SK-N-SH (cell line): ENCODE results near the gene SENP3. TPM values are rescaled to one million over a fixed set of nuclear protein-coding genes. Genes with fewer than 3 reads are reported as not detected.

Source experiments
- CTCF ChIA-PET: fragments of 300-600, 350-600 bp; formaldehyde crosslinking; extraction: SDS; loops from one replicate; lab custom pipeline; 2021; lab: Yijun Ruan, JAX
- POLR2A ChIA-PET: fragments of 350-600 bp; sonication (Branson Sonifier 250); formaldehyde crosslinking; extraction: SDS; loops from one replicate; lab custom pipeline; 2020; ENCODE audit warnings: antibody characterized with exemption, inconsistent platforms; lab: Yijun Ruan, JAX
- DNase-seq: peaks from one replicate; pipeline ENCODE4 v3.0.0; 2012
- H2AFZ ChIP-seq: fragments of 200-600 bp; sonication (generic); 2 replicates; pipeline ENCODE4 v1.8.1; 2016; ENCODE audit warnings: antibody characterized with exemption, mild to moderate bottlenecking, low read depth
- H3F3A ChIP-seq: fragments of 200-600 bp; sonication (generic); replicated peaks from 2 replicates; pipeline ENCODE3; 2016; ENCODE audit warnings: antibody characterized with exemption, mild to moderate bottlenecking; ENCODE audit not compliant: insufficient read depth
- H3K27ac ChIP-seq, 2 experiments: fragments of 200-500 bp in 1 of 2; fragments of 200-600 bp in 1 of 2; sonication (Bioruptor generic) in 1 of 2; sonication (generic), shearing (Covaris generic) in 1 of 2; 2 replicates each; pipeline versions ENCODE4 v1.5.1 to v1.6.1; 2014 to 2016; ENCODE audit warnings: low read depth in 2 of 2, inconsistent platforms in 1 of 2, low read length in 1 of 2, mild to moderate bottlenecking in 1 of 2, mixed read lengths in 1 of 2
- H3K27me3 ChIP-seq: fragments of 200-600 bp; sonication (generic), shearing (Covaris generic); 2 replicates; pipeline ENCODE4 v1.6.1; 2016; ENCODE audit warnings: mixed run types; ENCODE audit not compliant: insufficient read depth
- H3K36me3 ChIP-seq, 2 experiments: fragments of 200-500 bp in 1 of 2; fragments of 200-600 bp in 1 of 2; sonication (Bioruptor generic) in 1 of 2; sonication (generic) in 1 of 2; replicated peaks in 1 of 2; 2 replicates each; pipeline versions ENCODE3 to v1.5.1; 2014 to 2016; ENCODE audit warnings: low read length in 1 of 2, mild to moderate bottlenecking in 1 of 2; ENCODE audit not compliant: insufficient read depth in 2 of 2, control insufficient read depth in 1 of 2
- H3K4me1 ChIP-seq, 2 experiments: fragments of 200-500 bp in 1 of 2; fragments of 200-600 bp in 1 of 2; sonication (Bioruptor generic) in 1 of 2; sonication (generic), shearing (Covaris generic) in 1 of 2; 2 replicates each; pipeline versions ENCODE4 v1.5.1 to v1.6.1; 2014 to 2016; ENCODE audit warnings: low read depth in 1 of 2, low read length in 1 of 2, mixed run types in 1 of 2; ENCODE audit not compliant: insufficient read depth in 2 of 2, control insufficient read depth in 1 of 2
- H3K4me2 ChIP-seq: fragments of 200-600 bp; sonication (generic), shearing (Covaris generic); 2 replicates; pipeline ENCODE4 v1.6.1; 2017; ENCODE audit warnings: mixed run types
- H3K4me3 ChIP-seq, 2 experiments: fragments of 200-500 bp in 1 of 2; fragments of 200-600 bp in 1 of 2; sonication (Bioruptor generic) in 1 of 2; sonication (generic), shearing (Covaris generic) in 1 of 2; 2 replicates each; pipeline versions ENCODE4 v1.5.1 to v1.8.1; 2014 to 2016; ENCODE audit warnings: low read depth in 2 of 2, inconsistent platforms in 1 of 2, low read length in 1 of 2, mild to moderate bottlenecking in 1 of 2, mixed read lengths in 1 of 2, moderate library complexity in 1 of 2
- H3K79me2 ChIP-seq: fragments of 200-600 bp; sonication (generic); 2 replicates; pipeline ENCODE4 v1.8.1; 2017; ENCODE audit warnings: mild to moderate bottlenecking; ENCODE audit not compliant: insufficient read depth
- H3K9ac ChIP-seq: fragments of 200-600 bp; sonication (generic); 2 replicates; pipeline ENCODE4 v1.6.1; 2017; ENCODE audit warnings: mixed run types
- H3K9me2 ChIP-seq: fragments of 200-600 bp; sonication (generic); 2 replicates; pipeline ENCODE4 v1.6.1; 2017; ENCODE audit warnings: mixed run types
- H3K9me3 ChIP-seq: fragments of 200-600 bp; sonication (generic); 2 replicates; pipeline ENCODE4 v1.6.1; 2017; ENCODE audit warnings: mixed run types, mild to moderate bottlenecking, moderate library complexity
- H4K20me1 ChIP-seq: fragments of 200-600 bp; sonication (generic); 2 replicates; pipeline ENCODE4 v1.6.1; 2017; ENCODE audit warnings: mild to moderate bottlenecking, mixed run types; ENCODE audit not compliant: insufficient read depth
- CHD2 ChIP-seq: fragments of 150-350 bp; IDR thresholded peaks from 2 replicates; pipeline ENCODE4 v1.6.1; 2018; ENCODE audit warnings: low read length; ENCODE audit not compliant: partially characterized antibody
- EZH2phosphoT487 ChIP-seq: fragments of 200-600 bp; sonication (generic); IDR thresholded peaks from 2 replicates; pipeline ENCODE4 v1.6.1; 2017; ENCODE audit warnings: low read depth, mixed run types, mild to moderate bottlenecking, antibody characterized with exemption, moderate library complexity, borderline replicate concordance
- MEF2A ChIP-seq: IDR thresholded peaks from 2 replicates; pipeline ENCODE4 v1.4.0; 2012; ENCODE audit warnings: low read depth, borderline replicate concordance
- MXI1 ChIP-seq: IDR thresholded peaks from 2 replicates; pipeline ENCODE4 v1.6.1; 2012; ENCODE audit warnings: mild to moderate bottlenecking, low read depth, low read length, improper control_type of control experiment
- NRF1 ChIP-seq: IDR thresholded peaks from 2 replicates; pipeline ENCODE4 v1.6.1; 2012; ENCODE audit warnings: low read depth, mild to moderate bottlenecking, low read length
- RXRA ChIP-seq: IDR thresholded peaks from 2 replicates; pipeline ENCODE4 v1.4.0; 2012; ENCODE audit warnings: low read depth, mild to moderate bottlenecking, borderline replicate concordance
- SIN3A ChIP-seq: IDR thresholded peaks from 2 replicates; pipeline ENCODE4 v1.6.1; 2012; ENCODE audit warnings: low read depth, mild to moderate bottlenecking, low read length, moderate library complexity, borderline replicate concordance
- SMC3 ChIP-seq: IDR thresholded peaks from 2 replicates; pipeline ENCODE4 v1.6.1; 2012; ENCODE audit warnings: low read depth, low read length, improper control_type of control experiment
- TCF12 ChIP-seq: IDR thresholded peaks from 2 replicates; pipeline ENCODE4 v1.4.0; 2012
- WGBS: methylation state at CpG from one replicate; pipeline ENCODE4 v1.1.6; 2017; ENCODE audit warnings: low lambda C conversion rate; 5-methylcytosine and 5-hydroxymethylcytosine counted together
- polyA plus RNA-seq, 3 experiments: library from polyadenylated mRNA; depleted of rRNA; stranded (reverse); fragments of >200 nt; gene quantifications; 2 replicates each; pipeline ENCODE4 v1.2.3, GENCODE V29; 2012
- TF ChIP-seq, protein P1 (sequence below): IDR thresholded peaks from 2 replicates; pipeline ENCODE4 v1.4.0; 2012; ENCODE audit warnings: low read depth, borderline replicate concordance
- TF ChIP-seq, protein P2 (sequence below): fragments of 150-350 bp; IDR thresholded peaks from 2 replicates; pipeline ENCODE4 v1.6.1; 2016; ENCODE audit warnings: mild to moderate bottlenecking, low read depth, low read length
- TF ChIP-seq, protein P3 (sequence below): fragments of 200-600 bp; sonication (generic); IDR thresholded peaks from 2 replicates; pipeline ENCODE4 v1.6.1; 2017; ENCODE audit warnings: antibody characterized with exemption, mild to moderate bottlenecking, moderate library complexity
- TF ChIP-seq, protein P4 (sequence below): IDR thresholded peaks from 2 replicates; pipeline ENCODE4 v1.6.1; 2012; ENCODE audit warnings: mild to moderate bottlenecking, low read depth, low read length, moderate library complexity
- TF ChIP-seq, protein P5 (sequence below): IDR thresholded peaks from 2 replicates; pipeline ENCODE4 v1.4.0; 2012; ENCODE audit warnings: low read depth, borderline replicate concordance
- TF ChIP-seq, protein P6 (sequence below): IDR thresholded peaks from 2 replicates; pipeline ENCODE4; 2012

The SENP3 gene
- polyA plus RNA-seq, 1 of the 3 experiments (the other 2 are of a cell fraction), result 80.8 TPM

DNA sequence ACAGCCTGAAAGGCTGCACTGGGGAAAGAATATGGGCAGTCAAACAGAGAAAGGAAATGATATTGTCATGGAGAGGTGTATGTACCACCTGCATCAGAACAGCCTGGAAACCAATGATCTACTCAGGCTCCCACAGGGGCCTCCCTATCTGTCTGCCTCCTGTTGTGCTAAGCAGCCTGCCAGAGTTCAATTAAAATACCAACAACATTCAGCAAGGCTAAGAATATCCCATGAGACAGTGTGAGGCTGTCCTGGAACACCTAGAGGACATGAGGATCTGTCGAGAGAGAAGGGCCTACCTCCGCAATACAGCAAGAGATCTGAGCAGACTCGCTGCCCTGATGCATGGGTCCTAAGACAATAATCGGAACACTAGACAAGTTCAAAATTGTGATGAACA, 44.6 kb downstream of the SENP3 start:
- Histone ChIP-seq H3K9me3 (no peaks in the 10 kb centered on the region), H3K4me2 (no peak overlapping the region), H4K20me1 (peaks cover 43% of the 10 kb centered on the region), H3K27ac (no peak overlapping the region), H3K79me2 (peaks cover 69% of the 10 kb centered on the region), H2AFZ (no peak overlapping the region), H3K4me1 (peaks cover 0 to 3% of the 10 kb centered on the region in 2 experiments; a peak in 2 of 4 replicates), H3K36me3 (peaks cover 32 to 73% of the 10 kb centered on the region in 2 experiments), H3K9ac (no peak overlapping the region), H3K9me2 (no peaks in the 10 kb centered on the region), H3K27me3 (no peaks in the 10 kb centered on the region), H3K4me3 (no peak overlapping the region), H3F3A (peaks cover 4% of the 10 kb centered on the region)
- no peak for TF ChIP-seq TCF12
- TF ChIP-seq SIN3A, result no peak
- POLR2A ChIA-PET, result no interaction called here
- CTCF ChIA-PET, result interaction anchor here (1.1 to 2.1 kb wide), 2 partner anchors 17 to 82 kb away, joined by 3 to 8 read pairs; partner anchors contain the start of gene SOX15
- 98% methylated on average over 4 of the region's 4 CpGs for WGBS
- no peak for DNase-seq

DNA sequence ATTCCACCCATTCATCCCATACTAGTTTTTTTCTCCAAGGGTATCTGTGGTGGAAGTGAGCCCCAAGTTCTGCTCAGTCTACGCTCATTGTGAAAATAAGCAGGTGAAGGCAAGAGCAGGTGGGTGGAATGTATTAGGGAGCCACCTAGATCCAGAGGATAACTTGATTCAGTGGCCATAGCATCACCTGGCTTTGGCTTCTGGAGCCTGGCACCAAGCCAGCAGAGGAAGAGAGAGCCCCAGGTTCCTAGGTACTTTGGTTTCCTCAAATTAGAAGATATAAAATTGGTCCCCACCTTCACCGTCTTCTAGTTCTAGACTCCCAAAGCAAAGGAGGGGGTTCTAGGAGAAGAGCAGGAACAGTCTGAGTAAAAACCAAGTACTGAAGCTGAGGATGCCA, 48.9 kb downstream of the SENP3 start:
- peaks cover 86% of the 10 kb centered on the region for H3K79me2 ChIP-seq
- peaks cover 4% of the 10 kb centered on the region for H3F3A ChIP-seq
- no peak overlapping the region for H3K9ac ChIP-seq
- ChIA-PET POLR2A (no interaction called here), CTCF (interaction anchor here (0.9 to 2.9 kb wide), 6 partner anchors 9 to 74 kb away, joined by 3 to 15 read pairs (median 5); partner anchors contain the start of gene SOX15)
- H3K36me3 ChIP-seq, result peaks cover 19 to 42% of the 10 kb centered on the region in 2 experiments
- H3K9me3 ChIP-seq, result no peaks in the 10 kb centered on the region
- no peak overlapping the region for H3K4me3 ChIP-seq
- DNase-seq, result no peak
- TF ChIP-seq, protein P1, sequence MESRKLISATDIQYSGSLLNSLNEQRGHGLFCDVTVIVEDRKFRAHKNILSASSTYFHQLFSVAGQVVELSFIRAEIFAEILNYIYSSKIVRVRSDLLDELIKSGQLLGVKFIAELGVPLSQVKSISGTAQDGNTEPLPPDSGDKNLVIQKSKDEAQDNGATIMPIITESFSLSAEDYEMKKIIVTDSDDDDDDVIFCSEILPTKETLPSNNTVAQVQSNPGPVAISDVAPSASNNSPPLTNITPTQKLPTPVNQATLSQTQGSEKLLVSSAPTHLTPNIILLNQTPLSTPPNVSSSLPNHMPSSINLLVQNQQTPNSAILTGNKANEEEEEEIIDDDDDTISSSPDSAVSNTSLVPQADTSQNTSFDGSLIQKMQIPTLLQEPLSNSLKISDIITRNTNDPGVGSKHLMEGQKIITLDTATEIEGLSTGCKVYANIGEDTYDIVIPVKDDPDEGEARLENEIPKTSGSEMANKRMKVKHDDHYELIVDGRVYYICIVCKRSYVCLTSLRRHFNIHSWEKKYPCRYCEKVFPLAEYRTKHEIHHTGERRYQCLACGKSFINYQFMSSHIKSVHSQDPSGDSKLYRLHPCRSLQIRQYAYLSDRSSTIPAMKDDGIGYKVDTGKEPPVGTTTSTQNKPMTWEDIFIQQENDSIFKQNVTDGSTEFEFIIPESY, result no peak
- TF ChIP-seq NRF1 (no peak), EZH2phosphoT487 (no peak), MEF2A (no peak), MXI1 (no peak), CHD2 (no peak), RXRA (no peak), SMC3 (no peak)
- TF ChIP-seq, protein P2, sequence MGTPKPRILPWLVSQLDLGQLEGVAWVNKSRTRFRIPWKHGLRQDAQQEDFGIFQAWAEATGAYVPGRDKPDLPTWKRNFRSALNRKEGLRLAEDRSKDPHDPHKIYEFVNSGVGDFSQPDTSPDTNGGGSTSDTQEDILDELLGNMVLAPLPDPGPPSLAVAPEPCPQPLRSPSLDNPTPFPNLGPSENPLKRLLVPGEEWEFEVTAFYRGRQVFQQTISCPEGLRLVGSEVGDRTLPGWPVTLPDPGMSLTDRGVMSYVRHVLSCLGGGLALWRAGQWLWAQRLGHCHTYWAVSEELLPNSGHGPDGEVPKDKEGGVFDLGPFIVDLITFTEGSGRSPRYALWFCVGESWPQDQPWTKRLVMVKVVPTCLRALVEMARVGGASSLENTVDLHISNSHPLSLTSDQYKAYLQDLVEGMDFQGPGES, result no peak
- TF ChIP-seq, protein P3, sequence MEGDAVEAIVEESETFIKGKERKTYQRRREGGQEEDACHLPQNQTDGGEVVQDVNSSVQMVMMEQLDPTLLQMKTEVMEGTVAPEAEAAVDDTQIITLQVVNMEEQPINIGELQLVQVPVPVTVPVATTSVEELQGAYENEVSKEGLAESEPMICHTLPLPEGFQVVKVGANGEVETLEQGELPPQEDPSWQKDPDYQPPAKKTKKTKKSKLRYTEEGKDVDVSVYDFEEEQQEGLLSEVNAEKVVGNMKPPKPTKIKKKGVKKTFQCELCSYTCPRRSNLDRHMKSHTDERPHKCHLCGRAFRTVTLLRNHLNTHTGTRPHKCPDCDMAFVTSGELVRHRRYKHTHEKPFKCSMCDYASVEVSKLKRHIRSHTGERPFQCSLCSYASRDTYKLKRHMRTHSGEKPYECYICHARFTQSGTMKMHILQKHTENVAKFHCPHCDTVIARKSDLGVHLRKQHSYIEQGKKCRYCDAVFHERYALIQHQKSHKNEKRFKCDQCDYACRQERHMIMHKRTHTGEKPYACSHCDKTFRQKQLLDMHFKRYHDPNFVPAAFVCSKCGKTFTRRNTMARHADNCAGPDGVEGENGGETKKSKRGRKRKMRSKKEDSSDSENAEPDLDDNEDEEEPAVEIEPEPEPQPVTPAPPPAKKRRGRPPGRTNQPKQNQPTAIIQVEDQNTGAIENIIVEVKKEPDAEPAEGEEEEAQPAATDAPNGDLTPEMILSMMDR, result no peak
- TF ChIP-seq, protein P4, sequence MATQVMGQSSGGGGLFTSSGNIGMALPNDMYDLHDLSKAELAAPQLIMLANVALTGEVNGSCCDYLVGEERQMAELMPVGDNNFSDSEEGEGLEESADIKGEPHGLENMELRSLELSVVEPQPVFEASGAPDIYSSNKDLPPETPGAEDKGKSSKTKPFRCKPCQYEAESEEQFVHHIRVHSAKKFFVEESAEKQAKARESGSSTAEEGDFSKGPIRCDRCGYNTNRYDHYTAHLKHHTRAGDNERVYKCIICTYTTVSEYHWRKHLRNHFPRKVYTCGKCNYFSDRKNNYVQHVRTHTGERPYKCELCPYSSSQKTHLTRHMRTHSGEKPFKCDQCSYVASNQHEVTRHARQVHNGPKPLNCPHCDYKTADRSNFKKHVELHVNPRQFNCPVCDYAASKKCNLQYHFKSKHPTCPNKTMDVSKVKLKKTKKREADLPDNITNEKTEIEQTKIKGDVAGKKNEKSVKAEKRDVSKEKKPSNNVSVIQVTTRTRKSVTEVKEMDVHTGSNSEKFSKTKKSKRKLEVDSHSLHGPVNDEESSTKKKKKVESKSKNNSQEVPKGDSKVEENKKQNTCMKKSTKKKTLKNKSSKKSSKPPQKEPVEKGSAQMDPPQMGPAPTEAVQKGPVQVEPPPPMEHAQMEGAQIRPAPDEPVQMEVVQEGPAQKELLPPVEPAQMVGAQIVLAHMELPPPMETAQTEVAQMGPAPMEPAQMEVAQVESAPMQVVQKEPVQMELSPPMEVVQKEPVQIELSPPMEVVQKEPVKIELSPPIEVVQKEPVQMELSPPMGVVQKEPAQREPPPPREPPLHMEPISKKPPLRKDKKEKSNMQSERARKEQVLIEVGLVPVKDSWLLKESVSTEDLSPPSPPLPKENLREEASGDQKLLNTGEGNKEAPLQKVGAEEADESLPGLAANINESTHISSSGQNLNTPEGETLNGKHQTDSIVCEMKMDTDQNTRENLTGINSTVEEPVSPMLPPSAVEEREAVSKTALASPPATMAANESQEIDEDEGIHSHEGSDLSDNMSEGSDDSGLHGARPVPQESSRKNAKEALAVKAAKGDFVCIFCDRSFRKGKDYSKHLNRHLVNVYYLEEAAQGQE, result no peak
- TF ChIP-seq, protein P5, sequence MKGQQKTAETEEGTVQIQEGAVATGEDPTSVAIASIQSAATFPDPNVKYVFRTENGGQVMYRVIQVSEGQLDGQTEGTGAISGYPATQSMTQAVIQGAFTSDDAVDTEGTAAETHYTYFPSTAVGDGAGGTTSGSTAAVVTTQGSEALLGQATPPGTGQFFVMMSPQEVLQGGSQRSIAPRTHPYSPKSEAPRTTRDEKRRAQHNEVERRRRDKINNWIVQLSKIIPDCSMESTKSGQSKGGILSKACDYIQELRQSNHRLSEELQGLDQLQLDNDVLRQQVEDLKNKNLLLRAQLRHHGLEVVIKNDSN, result no peak
- TF ChIP-seq, protein P6, sequence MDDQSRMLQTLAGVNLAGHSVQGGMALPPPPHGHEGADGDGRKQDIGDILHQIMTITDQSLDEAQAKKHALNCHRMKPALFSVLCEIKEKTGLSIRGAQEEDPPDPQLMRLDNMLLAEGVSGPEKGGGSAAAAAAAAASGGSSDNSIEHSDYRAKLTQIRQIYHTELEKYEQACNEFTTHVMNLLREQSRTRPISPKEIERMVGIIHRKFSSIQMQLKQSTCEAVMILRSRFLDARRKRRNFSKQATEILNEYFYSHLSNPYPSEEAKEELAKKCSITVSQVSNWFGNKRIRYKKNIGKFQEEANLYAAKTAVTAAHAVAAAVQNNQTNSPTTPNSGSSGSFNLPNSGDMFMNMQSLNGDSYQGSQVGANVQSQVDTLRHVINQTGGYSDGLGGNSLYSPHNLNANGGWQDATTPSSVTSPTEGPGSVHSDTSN, result no peak
- H3K4me2 ChIP-seq, result no peak overlapping the region
- H3K27me3 ChIP-seq, result no peaks in the 10 kb centered on the region
- peaks cover 0 to 18% of the 10 kb centered on the region in 2 experiments; a peak in 3 of 4 replicates for H3K4me1 ChIP-seq
- H3K27ac ChIP-seq, result no peak overlapping the region
- H4K20me1 ChIP-seq, result peaks cover 71% of the 10 kb centered on the region
- H3K9me2 ChIP-seq, result no peaks in the 10 kb centered on the region
- H2AFZ ChIP-seq, result no peak overlapping the region
- WGBS, result 100% methylated on average over 2 of the region's 2 CpGs
